GM08714 (cell line): ENCODE measurements around the gene ZNF559.
"Not testable (repeated sequence)": the region's sequence is repeated elsewhere in the genome, so short reads cannot be mapped to it uniquely, and the experiment has no call there.

Experiments used
- H3K4me3 ChIP-seq: fragments of 200-500 bp; sonication (Bioruptor generic); 2 replicates; pipeline ENCODE4 v1.5.1; 2014; ENCODE audit warnings: mild to moderate bottlenecking, low read length, inconsistent platforms
- ZNF274 ChIP-seq: IDR thresholded peaks from 2 replicates; pipeline ENCODE4 v1.6.1; 2012; ENCODE audit warnings: mild to moderate bottlenecking, low read depth, low read length

ZNF559 gene

DNA sequence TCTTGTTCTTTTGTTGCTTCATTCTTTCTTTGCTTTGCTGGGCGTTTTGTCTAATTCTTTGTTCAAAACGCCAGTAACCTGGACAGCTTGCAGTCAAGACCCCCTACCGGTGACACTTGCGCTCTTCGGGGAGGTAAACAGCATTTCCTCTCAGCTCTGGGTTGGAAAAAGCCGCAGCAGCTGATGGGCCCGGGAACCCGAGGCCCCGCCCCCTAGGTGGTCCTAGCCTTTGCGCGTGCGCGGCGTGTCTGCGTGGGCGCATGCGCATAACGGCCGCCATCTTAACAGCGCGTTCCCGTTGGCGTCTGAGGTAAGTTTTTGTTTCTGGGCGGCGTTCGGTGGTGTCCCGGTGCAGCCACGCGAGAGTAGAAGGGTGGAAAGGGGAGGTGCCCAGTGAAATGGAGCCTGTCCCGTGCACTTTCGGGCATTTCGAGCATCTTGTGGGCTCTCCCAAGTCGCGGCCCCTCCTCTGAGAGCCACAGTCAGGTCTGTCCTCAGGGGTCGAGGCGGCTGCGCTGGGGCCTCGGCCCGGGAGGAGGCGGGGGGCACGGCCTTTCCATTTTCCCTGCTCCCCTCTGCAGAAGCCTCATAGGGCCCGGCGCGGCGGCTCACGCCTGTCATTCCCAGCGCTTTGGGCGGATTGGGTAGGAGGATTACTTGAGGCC lies at the start of gene ZNF559:
Gene ZNF559, plus strand, starts transcription at position 261 of the 665 bp plus-strand sequence. CDS start 14,371 bp downstream, outside the sequence.
- no peak for TF ChIP-seq ZNF274
- peak within 1 kb of the TSS; percentile 83 for H3K4me3 ChIP-seq

DNA sequence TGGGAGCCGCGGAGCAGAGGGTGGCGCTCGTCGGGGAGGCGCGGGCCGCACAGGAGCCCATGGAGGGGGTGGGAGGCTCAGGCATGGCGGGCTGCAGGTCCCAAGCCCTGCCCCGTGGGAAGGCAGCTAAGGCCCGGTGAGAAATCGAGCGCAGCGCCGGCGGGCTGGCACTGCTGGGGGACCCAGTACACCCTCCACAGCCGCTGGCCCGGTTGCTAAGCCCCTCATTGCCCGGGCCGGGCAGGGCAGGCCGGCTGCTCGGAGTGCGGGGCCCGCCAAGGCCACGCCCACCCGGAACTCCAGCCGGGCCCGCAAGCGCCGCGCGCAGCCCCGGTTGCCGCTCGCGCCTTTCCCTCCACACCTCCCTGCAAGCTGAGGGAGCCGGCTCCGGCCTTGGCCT lies 40.5 kb upstream of the ZNF559 start:
- H3K4me3 ChIP-seq = not testable (repeated sequence)

DNA sequence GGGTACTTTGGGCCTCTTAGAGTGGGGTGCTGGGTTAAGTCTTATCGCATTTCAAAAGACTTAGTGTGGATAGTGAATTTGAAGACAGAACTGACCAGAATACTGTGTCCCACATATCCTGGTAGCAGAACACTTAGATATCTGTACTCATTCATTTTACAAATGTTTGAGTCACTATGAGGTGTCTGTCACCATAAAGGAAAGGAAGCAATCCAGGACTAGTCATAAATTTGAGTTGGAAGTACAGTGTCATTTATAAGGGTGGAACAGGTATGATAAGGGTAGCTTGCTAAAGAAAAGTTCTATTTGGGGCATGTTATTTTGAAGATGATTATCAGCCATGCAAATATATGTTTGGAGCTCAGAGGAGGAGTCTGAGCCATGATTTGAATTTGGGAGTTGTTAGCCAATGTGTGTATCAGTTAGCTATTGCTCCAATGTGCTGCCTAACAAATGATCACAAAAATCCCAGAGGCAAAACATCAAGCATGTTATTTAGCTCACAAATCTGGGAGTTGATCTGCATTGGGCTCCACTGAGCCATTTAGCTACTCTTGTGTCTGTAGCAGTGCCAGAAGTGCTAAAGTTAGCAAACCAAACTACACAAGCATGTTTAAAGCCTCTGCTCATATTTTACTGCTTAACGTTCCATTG lies 34.6 kb upstream of the ZNF559 start:
- no peak overlapping the region for H3K4me3 ChIP-seq
- TF ChIP-seq ZNF274 = no peak

DNA sequence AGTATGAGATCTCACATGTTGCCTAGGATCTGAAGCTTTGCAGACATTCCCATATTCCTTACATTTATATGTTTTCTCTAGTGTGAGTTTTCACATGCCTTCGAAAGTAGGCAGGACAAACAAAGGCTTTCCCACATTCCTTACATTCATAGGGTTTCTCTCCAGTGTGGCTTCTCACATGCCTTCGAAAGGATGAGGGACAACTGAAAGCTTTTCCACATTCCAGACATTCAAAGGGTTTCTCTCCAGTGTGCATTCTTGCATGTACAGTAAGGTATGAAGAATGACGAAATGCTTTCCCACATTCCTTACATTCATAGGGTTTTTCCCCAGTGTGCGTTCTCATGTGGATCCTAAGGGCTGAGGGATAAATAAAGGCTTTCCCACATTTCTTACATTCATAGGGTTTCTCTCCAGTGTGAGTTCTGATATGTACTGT lies 28.5 kb upstream of the ZNF559 start:
- no peak overlapping the region for H3K4me3 ChIP-seq
- TF ChIP-seq ZNF274 = peak; percentile 89

DNA sequence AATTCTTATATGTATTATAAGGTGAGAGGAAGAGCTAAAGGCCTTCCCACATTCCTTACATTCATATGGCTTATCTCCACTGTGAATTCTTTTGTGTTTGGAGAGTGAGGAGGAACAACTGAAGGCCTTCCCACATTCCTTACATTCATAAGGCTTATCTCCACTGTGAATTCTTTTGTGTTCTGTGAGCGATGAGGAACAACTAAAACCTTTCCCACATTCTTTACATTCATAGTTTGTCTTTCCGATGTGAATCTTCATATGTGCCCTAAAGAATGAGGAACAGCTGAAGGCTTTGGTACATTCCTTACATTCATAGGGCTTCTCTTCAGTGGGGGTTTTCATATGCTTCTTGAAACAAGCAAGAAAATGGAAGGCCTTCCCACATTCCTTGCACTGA lies 27.6 kb upstream of the ZNF559 start:
- no peak overlapping the region for H3K4me3 ChIP-seq
- no peak for TF ChIP-seq ZNF274

DNA sequence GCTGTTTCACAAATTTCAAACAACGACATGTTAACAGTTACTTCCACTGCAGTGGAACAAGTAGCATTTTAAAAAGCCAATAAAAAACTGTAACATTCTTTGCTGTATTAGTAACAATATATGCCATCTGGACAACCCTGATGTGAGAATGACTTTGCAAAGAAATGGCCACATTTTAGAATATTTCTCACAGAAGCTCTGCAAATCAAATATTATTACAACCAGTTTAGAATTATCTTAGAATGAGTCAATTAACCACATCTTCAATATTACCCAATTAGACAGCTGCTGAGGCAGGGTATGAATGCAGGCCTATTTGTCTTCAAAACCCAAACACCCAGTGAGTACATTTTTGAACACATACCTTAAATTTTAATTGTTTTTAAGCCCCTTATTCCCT lies 17.5 kb upstream of the ZNF559 start:
- no peak for TF ChIP-seq ZNF274
- no peak overlapping the region for H3K4me3 ChIP-seq

DNA sequence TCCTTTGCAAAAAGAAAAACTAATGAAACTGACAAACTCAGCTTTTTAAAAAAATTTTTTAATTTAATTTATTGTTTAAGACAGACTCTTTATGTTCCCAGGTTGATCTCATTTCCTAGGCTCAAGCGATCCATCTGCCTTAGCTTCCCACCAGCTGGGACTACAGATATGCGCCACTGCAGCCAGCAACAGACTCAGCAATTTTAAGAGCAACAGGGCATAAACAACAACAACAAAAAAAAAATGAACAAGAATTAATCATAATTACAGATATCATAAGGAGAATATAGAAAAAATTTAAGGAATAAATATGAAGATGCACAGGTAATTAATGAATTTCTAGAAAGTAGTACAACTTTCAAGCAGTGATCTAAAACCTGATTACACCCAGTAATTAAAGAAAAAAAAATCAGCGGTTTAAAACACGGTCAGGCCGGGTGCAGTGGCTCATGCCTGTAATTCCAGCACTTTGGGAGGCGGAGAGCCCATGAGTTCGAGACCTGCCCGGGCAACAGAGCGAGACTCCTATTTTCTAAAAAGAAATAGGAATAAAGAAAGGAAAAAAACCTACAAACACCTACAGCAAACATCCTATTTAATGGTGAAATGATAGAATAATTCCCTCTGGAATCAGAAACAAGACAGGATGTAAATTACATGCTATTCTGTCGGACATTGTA lies 15.7 kb upstream of the ZNF559 start:
- H3K4me3 ChIP-seq = peak overlapping the region; percentile 80; the same call in 1 of the 2 replicates
- no peak for TF ChIP-seq ZNF274

DNA sequence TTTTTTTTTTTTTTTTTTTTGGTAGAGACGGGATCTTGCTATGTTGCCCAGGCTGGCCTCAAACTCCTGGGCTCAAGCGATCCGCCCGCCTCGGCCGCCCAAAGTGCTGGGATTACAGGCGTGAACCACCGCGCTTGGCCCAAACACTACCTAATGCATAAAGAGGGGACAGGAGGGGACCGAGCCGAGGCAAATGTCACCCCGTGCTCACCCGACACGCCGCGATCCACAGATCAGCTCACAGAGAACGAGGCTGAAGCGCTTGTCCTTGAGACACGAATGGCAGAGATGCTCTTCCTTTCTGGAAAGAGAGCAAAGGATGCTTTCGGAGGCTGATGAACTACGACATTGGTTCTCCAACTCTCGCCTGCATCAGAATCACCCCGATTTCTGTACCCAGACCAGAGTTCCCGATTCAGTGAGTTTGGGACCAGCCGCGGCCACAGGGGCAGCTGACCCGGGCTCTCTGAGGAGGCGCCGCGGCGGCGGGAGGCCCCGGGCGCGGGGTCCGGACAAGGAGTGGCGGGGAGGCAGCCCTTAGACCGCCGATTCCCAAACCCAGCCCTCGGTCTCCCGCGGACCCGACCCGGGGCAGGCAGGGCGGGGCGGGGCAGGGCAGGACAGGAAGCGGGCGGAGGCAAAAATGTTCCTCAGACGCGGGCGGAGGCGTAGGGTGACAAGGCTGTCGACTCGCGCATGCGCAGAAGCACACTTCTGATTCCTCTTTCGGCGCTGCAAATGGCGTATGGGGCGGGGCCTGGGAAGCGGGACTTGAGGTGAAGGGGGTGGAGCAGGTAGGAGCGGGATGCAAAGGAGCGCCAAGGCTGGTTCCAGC lies 14.6 kb upstream of the ZNF559 start, which contains the start of gene ZNF699:
Gene ZNF699, minus strand, starts transcription at position 700 of the 835 bp plus-strand sequence. CDS start 4,719 bp downstream, outside the sequence.
- H3K4me3 ChIP-seq = peak within 1 kb of the TSS; percentile 80
- TF ChIP-seq ZNF274 = no peak

DNA sequence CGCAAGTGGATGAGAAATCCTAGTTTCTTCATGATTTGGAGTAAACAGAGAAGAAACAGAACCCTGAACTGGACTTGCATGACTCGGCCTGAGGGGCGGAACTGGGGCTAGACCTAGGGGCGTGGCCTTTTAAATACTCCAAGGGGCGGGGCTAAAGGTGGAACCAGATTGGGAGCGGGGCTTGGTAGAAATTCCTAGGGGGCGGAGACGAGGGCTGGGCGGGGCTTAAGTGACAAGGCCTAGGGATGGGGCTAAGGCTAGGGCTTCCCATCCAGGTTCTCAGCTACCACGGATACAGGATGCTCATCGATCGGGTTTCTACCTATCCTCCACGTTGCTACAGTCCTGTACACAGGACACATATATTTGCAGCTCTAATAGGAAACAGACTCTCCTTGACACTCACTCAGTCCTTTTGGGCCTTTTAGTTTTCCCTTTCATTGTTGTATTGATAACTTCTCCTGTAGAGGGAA lies 14.0 kb upstream of the ZNF559 start:
- TF ChIP-seq ZNF274 = no peak
- H3K4me3 ChIP-seq = peak overlapping the region; percentile 80; the same call in 1 of the 2 replicates

DNA sequence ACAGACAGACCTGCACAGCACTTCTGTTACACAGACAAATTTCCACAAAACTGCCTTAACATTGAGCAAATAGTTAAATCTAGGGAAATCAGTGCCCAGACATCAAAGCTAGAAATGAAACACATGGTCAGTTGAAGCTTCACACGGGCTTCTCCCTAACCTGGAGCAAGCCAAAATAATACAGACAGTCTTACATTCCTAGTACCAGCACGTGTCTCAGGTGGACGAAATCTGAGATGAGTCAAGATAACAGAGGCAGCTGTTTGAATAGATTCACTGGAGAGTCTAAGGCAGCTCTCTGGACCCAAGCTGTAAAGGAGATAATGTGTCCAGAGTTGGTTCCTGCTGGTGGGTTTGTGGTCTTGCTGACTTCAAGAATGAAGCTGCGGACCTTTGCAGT lies 10.2 kb upstream of the ZNF559 start:
- H3K4me3 ChIP-seq = no peak overlapping the region
- no peak for TF ChIP-seq ZNF274

DNA sequence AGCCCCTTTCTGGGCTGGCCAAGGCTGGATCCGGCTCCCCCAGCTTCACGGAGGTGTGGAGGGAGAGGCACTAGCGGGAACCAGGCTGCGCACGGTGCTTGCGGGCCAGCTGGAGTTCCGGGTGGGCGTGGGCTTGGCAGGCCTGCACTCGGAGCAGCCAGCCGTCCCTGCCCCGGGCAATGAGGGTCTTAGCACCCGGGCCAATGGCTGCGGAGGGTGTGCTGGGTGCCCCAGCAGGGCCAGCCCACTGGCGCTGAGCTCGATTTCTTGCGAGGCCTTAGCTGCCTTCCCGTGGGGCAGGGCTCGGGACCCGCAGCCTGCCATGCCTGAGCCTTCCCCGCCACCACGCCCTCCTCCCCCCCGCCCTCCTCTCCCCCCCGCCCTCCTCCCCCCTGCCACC lies 2.6 kb upstream of the ZNF559 start:
- no peak for TF ChIP-seq ZNF274
- no peak overlapping the region for H3K4me3 ChIP-seq

DNA sequence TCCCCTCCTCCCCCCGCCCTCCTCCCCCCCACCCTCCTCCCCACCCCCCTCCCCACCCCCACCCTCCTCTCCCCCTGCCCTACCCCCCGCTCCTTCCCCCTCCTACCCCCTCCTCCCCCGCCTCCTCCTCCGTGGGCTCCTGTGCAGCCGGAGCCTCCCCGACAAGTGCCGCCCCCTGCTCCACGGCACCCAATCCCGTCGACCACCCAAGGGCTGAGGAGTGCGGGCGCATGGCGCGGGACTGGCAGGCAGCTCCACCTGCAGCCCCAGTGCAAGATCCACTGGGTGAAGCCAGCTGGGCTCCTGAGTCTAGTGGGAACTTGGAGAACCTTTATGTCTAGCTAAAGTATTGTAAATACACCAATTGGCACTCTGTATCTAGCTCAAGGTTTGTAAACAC lies 2.2 kb upstream of the ZNF559 start:
- H3K4me3 ChIP-seq = not testable (repeated sequence)

DNA sequence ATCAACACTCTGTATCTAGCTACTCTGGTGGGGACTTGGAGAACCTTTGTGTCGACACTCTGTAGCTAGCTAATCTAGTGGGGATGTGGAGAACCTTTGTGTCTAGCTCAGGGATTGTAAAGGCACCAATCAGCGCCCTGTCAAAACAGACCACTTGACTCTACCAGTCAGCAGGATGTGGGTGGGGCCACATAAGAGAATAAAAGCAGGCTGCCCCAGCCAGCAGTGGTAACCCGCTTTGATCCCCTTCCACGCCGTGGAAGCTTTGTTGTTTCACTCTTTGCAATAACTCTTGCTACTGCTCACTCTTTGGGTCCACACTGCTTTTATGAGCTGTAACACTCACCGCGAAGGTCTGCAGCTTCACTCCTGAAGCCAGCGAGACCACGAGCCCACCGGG lies 1.8 kb upstream of the ZNF559 start:
- not testable (repeated sequence) for H3K4me3 ChIP-seq

DNA sequence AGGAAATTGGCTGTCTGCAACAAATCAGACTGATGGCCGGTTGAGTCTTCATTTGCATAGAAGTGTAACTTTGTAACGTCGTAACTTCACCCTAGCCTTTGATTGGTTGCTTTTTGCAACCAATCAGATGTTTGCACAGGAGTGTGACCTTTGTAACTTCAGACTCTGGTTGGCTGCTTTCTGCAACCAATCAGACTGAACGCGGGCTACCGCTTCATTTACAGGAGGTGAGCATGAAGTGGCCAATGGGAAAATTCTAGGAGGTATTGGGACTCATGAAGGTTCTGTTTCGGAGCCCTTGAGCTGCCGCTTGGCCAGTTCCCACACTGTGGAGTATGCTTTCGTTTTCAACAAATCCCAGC lies 441 bp upstream of the ZNF559 start:
- no peak for TF ChIP-seq ZNF274
- H3K4me3 ChIP-seq = peak overlapping the region; percentile 83

DNA sequence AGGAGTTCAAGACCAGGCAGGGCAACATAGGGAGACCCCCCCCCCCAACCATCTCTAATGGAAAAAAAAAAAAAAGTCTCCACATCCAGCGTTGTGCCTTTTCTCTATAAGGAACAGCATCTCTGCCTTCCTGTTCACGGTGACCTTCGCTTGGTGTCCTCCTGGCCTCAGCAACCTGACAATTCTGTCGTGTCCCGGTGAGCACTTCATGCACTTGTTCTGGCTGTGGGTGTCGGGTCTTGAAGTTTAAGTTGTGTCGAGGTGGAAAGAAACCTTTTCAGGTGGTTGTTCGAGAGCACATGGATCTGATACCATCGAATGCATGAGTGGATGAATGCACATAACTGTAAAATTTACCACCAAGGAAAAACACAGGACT lies 594 bp downstream of the ZNF559 start:
- H3K4me3 ChIP-seq = peak overlapping the region; percentile 83
- TF ChIP-seq ZNF274 = no peak
